GM12864 (cell line): Measurements from ENCODE around the gene THAP4.
"Not testable (repeated sequence)": the region's sequence is repeated elsewhere in the genome, so short reads cannot be mapped to it uniquely, and the experiment has no call there.

ENCODE experiments used
- DNase-seq: peaks from one replicate; pipeline ENCODE4 v3.0.0-alpha.2; 2011; ENCODE audit warnings: low read depth
- H3K4me3 ChIP-seq: 2 replicates; pipeline ENCODE4 v1.5.1; 2011; ENCODE audit warnings: mild to moderate bottlenecking, low read depth, low read length, control low read depth
- CTCF ChIP-seq: IDR thresholded peaks from 2 replicates; pipeline ENCODE4 v1.5.1; 2011; ENCODE audit warnings: low read depth, mild to moderate bottlenecking, moderate library complexity, low read length, control low read depth, inconsistent platforms; ENCODE audit errors: missing control alignments

Gene THAP4

GRCh38 chr2:241575624-241576292 lies 61.2 kb downstream of the THAP4 start:
- DNase-seq, result no peak
- H3K4me3 ChIP-seq, result no peak overlapping the region
- no peak for TF ChIP-seq CTCF

GRCh38 chr2:241574911-241575623 lies 61.9 kb downstream of the THAP4 start:
- H3K4me3 ChIP-seq, result no peak overlapping the region
- no peak for TF ChIP-seq CTCF
- DNase-seq, result no peak

GRCh38 chr2:241573741-241574140 lies 63.2 kb downstream of the THAP4 start:
- H3K4me3 ChIP-seq, result no peak overlapping the region
- DNase-seq, result no peak
- TF ChIP-seq CTCF, result no peak

GRCh38 chr2:241572915-241573651 lies 63.9 kb downstream of the THAP4 start:
- not testable (repeated sequence) for H3K4me3 ChIP-seq, DNase-seq

- DNase-seq, result no peak
- TF ChIP-seq CTCF, result no peak
Observed at GRCh38 chr2:241571821-241572620, 64.9 kb downstream of the THAP4 start.

GRCh38 chr2:241570961-241571581 lies 65.9 kb downstream of the THAP4 start:
- H3K4me3 ChIP-seq, result no peak overlapping the region
- TF ChIP-seq CTCF, result no peak
- DNase-seq, result no peak

More at GRCh38 chr2:241571821-241572620, 64.9 kb downstream of the THAP4 start:
- H3K4me3 ChIP-seq, result no peak overlapping the region
